ENCODE measurements around the gene PLXNA1.

DNA sequence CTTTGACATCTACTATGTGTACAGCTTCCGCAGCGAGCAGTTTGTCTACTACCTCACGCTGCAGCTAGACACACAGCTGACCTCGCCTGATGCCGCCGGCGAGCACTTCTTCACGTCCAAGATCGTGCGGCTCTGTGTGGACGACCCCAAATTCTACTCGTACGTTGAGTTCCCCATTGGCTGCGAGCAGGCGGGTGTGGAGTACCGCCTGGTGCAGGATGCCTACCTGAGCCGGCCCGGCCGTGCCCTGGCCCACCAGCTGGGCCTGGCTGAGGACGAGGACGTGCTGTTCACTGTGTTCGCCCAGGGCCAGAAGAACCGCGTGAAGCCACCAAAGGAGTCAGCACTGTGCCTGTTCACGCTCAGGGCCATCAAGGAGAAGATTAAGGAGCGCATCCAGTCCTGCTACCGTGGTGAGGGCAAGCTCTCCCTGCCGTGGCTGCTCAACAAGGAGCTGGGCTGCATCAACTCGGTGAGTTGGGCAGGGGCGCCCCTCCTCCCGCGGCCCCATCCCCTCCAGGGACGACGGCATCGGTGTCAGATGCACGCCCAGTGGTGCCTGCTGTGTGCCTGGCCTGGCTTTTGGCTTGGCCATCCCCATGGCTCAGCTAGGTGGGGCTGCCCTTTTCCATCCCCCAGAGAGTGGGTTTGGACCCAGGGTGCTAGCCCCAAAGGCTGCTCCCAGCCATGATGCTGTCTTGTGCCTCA, 6.6 kb downstream of the PLXNA1 start:
- TF ChIP-seq, protein P1, sequence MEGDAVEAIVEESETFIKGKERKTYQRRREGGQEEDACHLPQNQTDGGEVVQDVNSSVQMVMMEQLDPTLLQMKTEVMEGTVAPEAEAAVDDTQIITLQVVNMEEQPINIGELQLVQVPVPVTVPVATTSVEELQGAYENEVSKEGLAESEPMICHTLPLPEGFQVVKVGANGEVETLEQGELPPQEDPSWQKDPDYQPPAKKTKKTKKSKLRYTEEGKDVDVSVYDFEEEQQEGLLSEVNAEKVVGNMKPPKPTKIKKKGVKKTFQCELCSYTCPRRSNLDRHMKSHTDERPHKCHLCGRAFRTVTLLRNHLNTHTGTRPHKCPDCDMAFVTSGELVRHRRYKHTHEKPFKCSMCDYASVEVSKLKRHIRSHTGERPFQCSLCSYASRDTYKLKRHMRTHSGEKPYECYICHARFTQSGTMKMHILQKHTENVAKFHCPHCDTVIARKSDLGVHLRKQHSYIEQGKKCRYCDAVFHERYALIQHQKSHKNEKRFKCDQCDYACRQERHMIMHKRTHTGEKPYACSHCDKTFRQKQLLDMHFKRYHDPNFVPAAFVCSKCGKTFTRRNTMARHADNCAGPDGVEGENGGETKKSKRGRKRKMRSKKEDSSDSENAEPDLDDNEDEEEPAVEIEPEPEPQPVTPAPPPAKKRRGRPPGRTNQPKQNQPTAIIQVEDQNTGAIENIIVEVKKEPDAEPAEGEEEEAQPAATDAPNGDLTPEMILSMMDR (IDR thresholded peaks at IDR 0.05) = no peak
- no peak for TF ChIP-seq POLR2A (IDR thresholded peaks at IDR 0.05)

Data from esophagus squamous epithelium (tissue), 4 donors.